Measurements from ENCODE around the gene TMEM179. TPM values are rescaled to one million over a fixed set of nuclear protein-coding genes. Genes with fewer than 3 reads are reported as not detected.

TMEM179 gene
- total and polyA plus RNA-seq, 9 donors: 0.19 to 0.30 (median 0.22) TPM; not detected in 6

DNA sequence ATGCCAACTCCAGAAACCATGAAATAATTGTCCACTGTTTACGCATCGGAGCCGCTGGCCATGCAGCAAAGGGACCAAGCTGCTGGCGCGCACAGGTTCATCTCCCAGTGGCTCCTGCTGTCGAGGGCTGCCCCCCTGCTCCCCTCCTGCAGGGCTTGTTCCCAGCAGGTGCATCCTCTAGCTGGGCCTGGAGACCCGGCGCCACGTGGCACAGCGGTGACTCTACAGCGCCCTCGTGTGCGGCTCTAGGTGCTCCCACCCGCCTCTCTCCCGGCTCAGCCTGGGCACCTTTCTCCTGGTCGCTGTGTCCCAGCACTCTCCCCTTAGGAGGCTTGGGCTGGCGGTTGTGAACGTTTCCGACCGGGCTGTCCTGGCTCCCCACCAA is 47.3 kb upstream of the TMEM179 start:
- Histone ChIP-seq H3K4me3 (no peak overlapping the region), H3K4me1 (ENCODE audit: insufficient read depth) (peaks cover 3% of the 10 kb centered on the region), H3K27ac (no peak overlapping the region), H3K36me3 (no peaks in the 10 kb centered on the region), H3K27me3 (no peaks in the 10 kb centered on the region), H3K9me3 (no peaks in the 10 kb centered on the region)
- DNase-seq: no peak
- 84 to 90% (median 90%) methylated on average over 20 of the region's 20 CpGs for WGBS, 3 donors
- intact Hi-C loops (cut with DNase I): loop anchor here (2.0 to 5.0 kb wide), 2 partner anchors 55 kb away; no protein-coding TSS in a partner anchor
- TF ChIP-seq EP300 (IDR thresholded peaks at IDR 0.05) (no peak), POLR2A (IDR thresholded peaks at IDR 0.05) (no peak), CTCF (IDR thresholded peaks at IDR 0.05) (no peak)

GRCh38 chr14:104650981-104651875 is 46.7 kb upstream of the TMEM179 start:
- TF ChIP-seq POLR2A (IDR thresholded peaks at IDR 0.05) (no peak), EP300 (IDR thresholded peaks at IDR 0.05) (no peak), CTCF (IDR thresholded peaks at IDR 0.05) (no peak)
- no peak overlapping the region for H3K27ac ChIP-seq
- no peaks in the 10 kb centered on the region for H3K27me3 ChIP-seq
- no peak overlapping the region for H3K4me3 ChIP-seq
- H3K4me1 ChIP-seq (ENCODE audit: insufficient read depth): peaks cover 3% of the 10 kb centered on the region
- no peaks in the 10 kb centered on the region for H3K9me3 ChIP-seq
- no peaks in the 10 kb centered on the region for H3K36me3 ChIP-seq
- intact Hi-C loops (cut with DNase I): loop anchor here (2.0 to 5.0 kb wide), 2 partner anchors 56 kb away; no protein-coding TSS in a partner anchor
- 80 to 89% (median 84%) methylated on average over 24 of the region's 24 CpGs for WGBS, 3 donors
- DNase-seq: no peak

DNA sequence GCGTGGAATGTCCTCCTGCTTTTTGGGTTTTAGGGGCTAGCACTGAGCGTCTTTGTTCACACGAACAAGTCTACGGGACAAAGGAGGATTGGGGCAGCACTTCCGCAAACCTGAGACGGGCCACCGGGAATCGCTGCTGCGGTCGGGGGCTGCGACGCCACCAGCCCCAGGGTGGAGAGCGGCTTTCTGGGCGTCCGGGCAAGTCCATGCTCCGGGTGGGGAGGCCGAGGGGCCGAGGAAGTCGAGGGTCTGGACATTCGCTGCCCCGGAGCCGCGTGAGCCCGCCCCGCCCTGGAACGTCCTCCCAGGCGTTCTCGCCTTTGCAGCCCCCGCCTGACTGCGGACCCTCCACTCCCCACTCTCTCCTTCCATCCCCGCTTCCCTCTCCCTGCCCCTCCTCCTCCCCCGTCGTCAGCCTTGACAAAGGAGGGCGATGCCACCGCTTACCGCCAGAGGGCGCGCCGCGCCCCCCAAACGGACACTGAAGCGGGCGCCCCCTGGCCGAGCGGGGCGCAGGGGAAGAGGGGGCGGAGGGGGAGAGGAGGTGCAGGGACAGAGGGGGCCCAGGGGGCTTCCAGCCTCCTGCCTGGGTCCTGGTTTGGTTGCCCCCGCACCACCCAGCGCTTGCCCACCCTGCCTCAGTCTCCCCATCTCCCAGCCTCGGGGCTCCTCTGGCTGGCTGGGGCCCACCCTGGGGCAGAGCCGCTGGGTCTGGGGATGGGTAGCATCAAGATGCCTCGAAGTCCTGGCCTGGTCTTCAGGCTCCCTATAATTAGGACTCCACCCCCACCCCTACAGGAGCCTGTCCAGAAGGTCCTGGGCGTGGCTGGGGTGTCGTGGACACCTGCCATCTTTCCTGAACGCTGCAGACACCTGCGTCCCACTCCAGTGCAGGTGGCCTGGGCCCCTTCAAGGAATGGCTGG is 45.7 kb upstream of the TMEM179 start:
- Histone ChIP-seq H3K27ac (no peak overlapping the region), H3K36me3 (no peaks in the 10 kb centered on the region), H3K4me1 (ENCODE audit: insufficient read depth) (peaks cover 3% of the 10 kb centered on the region), H3K9me3 (no peaks in the 10 kb centered on the region), H3K4me3 (peak overlapping the region; percentile 6), H3K27me3 (no peaks in the 10 kb centered on the region)
- 4 to 7% (median 6%) methylated on average over 45 to 56 of the region's 56 CpGs for WGBS, 3 donors
- TF ChIP-seq EP300 (IDR thresholded peaks at IDR 0.05): no peak
- TF ChIP-seq POLR2A (IDR thresholded peaks at IDR 0.05): no peak
- TF ChIP-seq CTCF (IDR thresholded peaks at IDR 0.05): peak; percentile 71 to 81 (median 78)
- intact Hi-C loops (cut with DNase I): loop anchor here (2.0 to 5.0 kb wide), 2 partner anchors 56 to 57 kb away; no protein-coding TSS in a partner anchor
- peak; percentile 50 to 82 (median 70) for DNase-seq

DNA sequence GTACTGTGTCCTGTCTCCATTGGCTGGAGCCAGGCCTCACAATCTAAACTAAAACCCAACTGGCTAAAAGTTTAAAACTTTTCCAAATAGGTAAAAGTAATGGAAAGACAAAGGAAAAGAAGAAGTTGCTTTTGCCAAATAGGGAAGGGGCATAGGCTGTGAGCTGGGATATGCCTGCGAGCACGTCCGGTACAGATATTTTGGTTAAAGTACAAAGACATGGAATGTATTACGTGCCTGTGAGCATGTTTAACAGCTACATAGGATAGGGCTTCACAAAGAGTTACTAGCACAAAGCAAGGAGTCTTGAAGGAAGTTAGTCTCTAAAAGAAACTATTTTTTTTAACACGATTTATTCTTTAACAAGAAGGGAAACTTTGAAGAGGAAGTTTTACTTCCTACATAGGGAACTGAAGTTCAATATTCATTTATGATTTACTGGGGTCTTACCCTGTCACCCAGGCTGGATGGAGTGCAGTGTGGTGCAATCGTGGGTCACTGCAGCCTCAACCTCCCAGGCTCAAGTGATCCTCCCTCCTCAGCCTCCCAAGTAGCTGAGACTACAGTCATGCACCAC is 43.0 kb upstream of the TMEM179 start:
- no peak for DNase-seq
- WGBS, 3 donors: 58 to 67% (median 60%) methylated on average over 6 of the region's 6 CpGs
- H3K27ac ChIP-seq: no peak overlapping the region

More for the DNA sequence above, 43.0 kb upstream of the TMEM179 start:
- Histone ChIP-seq H3K4me1 (ENCODE audit: insufficient read depth) (peaks cover 3% of the 10 kb centered on the region), H3K27me3 (no peaks in the 10 kb centered on the region), H3K9me3 (no peaks in the 10 kb centered on the region), H3K36me3 (no peaks in the 10 kb centered on the region), H3K4me3 (no peak overlapping the region)
- no peak for TF ChIP-seq CTCF (IDR thresholded peaks at IDR 0.05)
- no peak for TF ChIP-seq EP300 (IDR thresholded peaks at IDR 0.05)
- no peak for TF ChIP-seq POLR2A (IDR thresholded peaks at IDR 0.05)
- intact Hi-C loops (cut with DNase I): loop anchor here in 1 of 4 donors (10.0 kb wide), 1 partner anchor 573 kb away; no protein-coding TSS in a partner anchor

Measured in ovary (tissue), 9 donors.